Endodermal cell (in vitro differentiated cells): ENCODE data around the gene DHRS4. TPM values are rescaled to one million over a fixed set of nuclear protein-coding genes. Genes with fewer than 3 reads are reported as not detected.
"Not testable (repeated sequence)": the region's sequence is repeated elsewhere in the genome, so short reads cannot be mapped to it uniquely, and the experiment has no call there.

Source experiments
- DNase-seq: peaks from one replicate; pipeline ENCODE4 v3.0.0-alpha.2; 2017
- H3K27ac ChIP-seq: 2 replicates; pipeline ENCODE4 v1.5.1; 2013; ENCODE audit warnings: mild to moderate bottlenecking, low read depth, low read length, moderate library complexity
- H3K27me3 ChIP-seq: 2 replicates; pipeline ENCODE4 v1.6.1; 2013; ENCODE audit warnings: mild to moderate bottlenecking, low read length, moderate library complexity; ENCODE audit not compliant: insufficient read depth, control insufficient read depth, poor library complexity, severe bottlenecking
- H3K36me3 ChIP-seq: 2 replicates; pipeline ENCODE4 v1.7.0; 2013; ENCODE audit warnings: mild to moderate bottlenecking, low read length, moderate library complexity; ENCODE audit not compliant: control insufficient read depth, insufficient read depth
- H3K4me1 ChIP-seq: one replicate; pipeline ENCODE4 v1.7.0; 2013; ENCODE audit warnings: low read length; ENCODE audit not compliant: control insufficient read depth, insufficient read depth
- H3K4me3 ChIP-seq: 2 replicates; pipeline ENCODE4 v1.5.1; 2013; ENCODE audit warnings: mild to moderate bottlenecking, low read length, moderate library complexity
- H3K9ac ChIP-seq: 2 replicates; pipeline ENCODE4 v1.6.1; 2013; ENCODE audit warnings: mild to moderate bottlenecking, low read length, moderate library complexity; ENCODE audit not compliant: poor library complexity, severe bottlenecking; ENCODE audit errors: extremely low read depth
- H3K9me3 ChIP-seq: 2 replicates; pipeline ENCODE4 v1.6.1; 2013; ENCODE audit warnings: mild to moderate bottlenecking, low read length, moderate library complexity; ENCODE audit not compliant: control insufficient read depth
- H3K27ac Mint-ChIP-seq: 2 replicates; pipeline ENCODE4 v1.8.0; 2020; ENCODE audit warnings: mixed read lengths
- H3K27me3 Mint-ChIP-seq: 2 replicates; pipeline ENCODE4 v1.8.0; 2021; ENCODE audit warnings: mild to moderate bottlenecking, mixed read lengths; ENCODE audit not compliant: insufficient read depth
- H3K36me3 Mint-ChIP-seq: 2 replicates; pipeline ENCODE4 v1.8.0; 2020; ENCODE audit warnings: low read depth, mixed read lengths
- H3K4me1 Mint-ChIP-seq: 2 replicates; pipeline ENCODE4 v1.8.0; 2020; ENCODE audit warnings: mixed read lengths
- H3K4me3 Mint-ChIP-seq: 2 replicates; pipeline ENCODE4 v1.8.0; 2020; ENCODE audit warnings: mild to moderate bottlenecking, moderate library complexity, mixed read lengths
- H3K9me3 Mint-ChIP-seq: 2 replicates; pipeline ENCODE4 v1.8.0; 2020; ENCODE audit warnings: mild to moderate bottlenecking, mixed read lengths
- WGBS, 2 experiments: methylation state at CpG; one replicate each; pipeline versions ENCODE4 v1.1.5 to v1.1.7; 2013; ENCODE audit warnings: missing lambda C conversion rate in 2 of 2, mixed read lengths in 1 of 2; ENCODE audit not compliant: insufficient coverage in 1 of 2, insufficient read length in 1 of 2; 5-methylcytosine and 5-hydroxymethylcytosine counted together
- total RNA-seq, 2 donors: library from RNA; stranded (reverse); fragmentation: NEBNext Ultra II Directional in 1 of 2; extraction: Animal tissue kit (Norgen Biotek cat#: 25700) in 1 of 2; gene quantifications; 2 replicates in 1 of 2; 3 replicates in 1 of 2; pipeline ENCODE4 v1.2.1, GENCODE V29; 2021
- TF ChIP-seq, protein P1 (sequence below): fragments of 200-600 bp; sonication (generic); conservative IDR thresholded peaks from 2 replicates; pipeline ENCODE4 v1.5.0; 2021; ENCODE audit warnings: antibody characterized with exemption, mild to moderate bottlenecking

The DHRS4 gene
- total RNA-seq, 2 donors from 2014 or later, result 18.3 to 20.9 TPM

DNA sequence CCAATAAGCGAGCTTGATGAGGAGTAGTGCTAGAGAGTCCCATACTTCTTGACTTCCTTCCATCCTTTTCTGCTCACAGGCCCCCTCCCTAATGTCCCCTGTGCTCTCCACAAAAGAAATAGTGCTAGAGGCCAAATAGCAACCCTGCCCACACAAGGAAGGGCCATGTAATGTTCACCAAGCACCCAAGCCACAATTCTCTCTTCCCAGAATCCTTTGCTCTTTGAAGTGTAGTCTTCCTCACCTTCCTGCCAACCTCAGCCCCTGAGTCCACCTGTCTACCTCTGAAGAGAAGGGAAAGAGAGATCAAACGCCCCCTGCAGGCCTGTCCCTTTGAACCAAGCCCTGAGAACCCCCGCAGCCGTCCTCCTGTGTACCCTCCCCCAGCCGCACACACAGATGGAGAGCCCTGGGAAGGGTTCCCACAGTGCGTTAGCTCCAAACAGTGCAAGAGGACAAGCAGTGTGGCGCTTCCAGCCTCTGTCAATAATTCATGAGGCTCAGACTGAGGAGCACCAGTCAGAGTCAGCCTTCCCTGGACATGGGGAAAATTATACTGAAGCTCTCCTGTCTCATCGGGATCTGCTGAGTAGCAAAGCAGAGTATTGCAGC lies 1.9 kb upstream of the DHRS4 start:
- Histone ChIP-seq H3K4me3 (no peak overlapping the region), H3K9me3 (peaks cover 26% of the 10 kb centered on the region), H3K27ac (no peak overlapping the region), H3K36me3 (no peaks in the 10 kb centered on the region), H3K4me1 (no peaks in the 10 kb centered on the region), H3K9ac (no peak overlapping the region), H3K27me3 (no peaks in the 10 kb centered on the region)
- Mint-ChIP-seq H3K9me3 (peaks cover 29% of the 10 kb centered on the region), H3K4me3 (no peak overlapping the region), H3K27me3 (peaks cover 12% of the 10 kb centered on the region), H3K36me3 (peaks cover 15% of the 10 kb centered on the region), H3K4me1 (peaks cover 12% of the 10 kb centered on the region), H3K27ac (no peak overlapping the region)
- 83 to 89% methylated on average over 3 to 8 of the region's 8 CpGs for WGBS, 2 experiments
- TF ChIP-seq, protein P1, sequence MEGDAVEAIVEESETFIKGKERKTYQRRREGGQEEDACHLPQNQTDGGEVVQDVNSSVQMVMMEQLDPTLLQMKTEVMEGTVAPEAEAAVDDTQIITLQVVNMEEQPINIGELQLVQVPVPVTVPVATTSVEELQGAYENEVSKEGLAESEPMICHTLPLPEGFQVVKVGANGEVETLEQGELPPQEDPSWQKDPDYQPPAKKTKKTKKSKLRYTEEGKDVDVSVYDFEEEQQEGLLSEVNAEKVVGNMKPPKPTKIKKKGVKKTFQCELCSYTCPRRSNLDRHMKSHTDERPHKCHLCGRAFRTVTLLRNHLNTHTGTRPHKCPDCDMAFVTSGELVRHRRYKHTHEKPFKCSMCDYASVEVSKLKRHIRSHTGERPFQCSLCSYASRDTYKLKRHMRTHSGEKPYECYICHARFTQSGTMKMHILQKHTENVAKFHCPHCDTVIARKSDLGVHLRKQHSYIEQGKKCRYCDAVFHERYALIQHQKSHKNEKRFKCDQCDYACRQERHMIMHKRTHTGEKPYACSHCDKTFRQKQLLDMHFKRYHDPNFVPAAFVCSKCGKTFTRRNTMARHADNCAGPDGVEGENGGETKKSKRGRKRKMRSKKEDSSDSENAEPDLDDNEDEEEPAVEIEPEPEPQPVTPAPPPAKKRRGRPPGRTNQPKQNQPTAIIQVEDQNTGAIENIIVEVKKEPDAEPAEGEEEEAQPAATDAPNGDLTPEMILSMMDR, result peak; percentile 53
- peak; percentile 67 for DNase-seq

DNA sequence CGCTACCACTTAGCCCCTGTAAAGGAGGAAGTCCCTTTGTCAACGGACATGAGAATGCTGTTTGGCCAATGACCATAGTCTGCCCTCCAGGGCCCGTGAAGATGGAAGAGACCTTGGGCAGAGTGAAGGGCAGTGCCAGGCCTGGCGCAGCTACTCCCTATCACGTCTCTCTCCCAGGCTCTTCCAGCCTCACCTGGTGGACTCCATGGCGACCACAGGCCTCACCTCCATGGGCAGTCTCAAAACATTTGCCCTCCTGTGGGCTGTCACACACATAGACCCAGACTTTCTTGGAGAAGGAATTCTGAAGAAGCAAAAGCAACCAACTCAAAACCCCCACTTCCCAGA lies 480 bp upstream of the DHRS4 start:
- peaks cover 25% of the 10 kb centered on the region for H3K9me3 Mint-ChIP-seq
- H3K27ac ChIP-seq, H3K4me1 ChIP-seq, DNase-seq, H3K36me3 ChIP-seq, H3K27me3 ChIP-seq, H3K27me3 Mint-ChIP-seq: not testable (repeated sequence)
- peak overlapping the region; percentile 42 for H3K9ac ChIP-seq
- H3K4me1 Mint-ChIP-seq, result peaks cover 12% of the 10 kb centered on the region
- 81 to 88% methylated on average over 5 to 6 of the region's 6 CpGs for WGBS, 2 experiments
- peak overlapping the region; percentile 91 for H3K4me3 ChIP-seq
- H3K4me3 Mint-ChIP-seq, result peak overlapping the region; percentile 98
- H3K9me3 ChIP-seq, result peaks cover 25% of the 10 kb centered on the region
- peaks cover 21% of the 10 kb centered on the region for H3K36me3 Mint-ChIP-seq
- H3K27ac Mint-ChIP-seq, result peak overlapping the region; percentile 39

- TF ChIP-seq, protein P1, result peak; percentile 6
- not testable (repeated sequence) for H3K36me3 ChIP-seq, DNase-seq, H3K27me3 ChIP-seq, H3K4me1 ChIP-seq, H3K27me3 Mint-ChIP-seq, H3K27ac ChIP-seq, H3K9ac ChIP-seq
- 0 to 13% methylated on average over 4 to 5 of the region's 6 CpGs for WGBS, 2 experiments
- H3K4me3 ChIP-seq, result peak overlapping the region; percentile 91
- Mint-ChIP-seq H3K36me3 (peaks cover 19% of the 10 kb centered on the region), H3K4me3 (peak overlapping the region; percentile 98), H3K4me1 (peaks cover 12% of the 10 kb centered on the region), H3K27ac (peak overlapping the region; percentile 97), H3K9me3 (peaks cover 15% of the 10 kb centered on the region)
- peaks cover 13% of the 10 kb centered on the region for H3K9me3 ChIP-seq
These were observed 677 bp downstream of the DHRS4 start for GRCh38 chr14:23954279-23954614.

DNA sequence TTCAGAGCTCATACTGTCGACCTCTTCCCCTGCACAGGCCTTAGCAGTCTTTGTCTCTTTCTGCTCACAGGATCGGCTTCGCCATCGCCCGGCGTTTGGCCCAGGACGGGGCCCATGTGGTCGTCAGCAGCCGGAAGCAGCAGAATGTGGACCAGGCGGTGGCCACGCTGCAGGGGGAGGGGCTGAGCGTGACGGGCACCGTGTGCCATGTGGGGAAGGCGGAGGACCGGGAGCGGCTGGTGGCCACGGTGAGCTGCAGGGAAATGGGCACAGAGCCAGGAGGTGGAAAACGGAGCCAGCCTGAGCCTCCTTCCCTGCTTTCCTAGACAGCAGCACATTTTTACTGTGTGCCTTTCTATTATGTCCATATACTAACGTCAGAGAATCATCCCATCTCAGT lies 1.4 kb downstream of the DHRS4 start:
- H3K36me3 ChIP-seq, H3K27me3 ChIP-seq, H3K27ac Mint-ChIP-seq, H3K27me3 Mint-ChIP-seq, H3K4me3 Mint-ChIP-seq, H3K9ac ChIP-seq, H3K9me3 ChIP-seq, H3K27ac ChIP-seq, H3K4me1 ChIP-seq, DNase-seq, H3K4me3 ChIP-seq: not testable (repeated sequence)
- WGBS, 2 experiments, result 95% methylated on average over 19 of the region's 20 CpGs; no CpG with 5 or more reads in 1 of the 2 experiments
- Mint-ChIP-seq H3K9me3 (peaks cover 12% of the 10 kb centered on the region), H3K4me1 (peaks cover 12% of the 10 kb centered on the region), H3K36me3 (peaks cover 19% of the 10 kb centered on the region)

DNA sequence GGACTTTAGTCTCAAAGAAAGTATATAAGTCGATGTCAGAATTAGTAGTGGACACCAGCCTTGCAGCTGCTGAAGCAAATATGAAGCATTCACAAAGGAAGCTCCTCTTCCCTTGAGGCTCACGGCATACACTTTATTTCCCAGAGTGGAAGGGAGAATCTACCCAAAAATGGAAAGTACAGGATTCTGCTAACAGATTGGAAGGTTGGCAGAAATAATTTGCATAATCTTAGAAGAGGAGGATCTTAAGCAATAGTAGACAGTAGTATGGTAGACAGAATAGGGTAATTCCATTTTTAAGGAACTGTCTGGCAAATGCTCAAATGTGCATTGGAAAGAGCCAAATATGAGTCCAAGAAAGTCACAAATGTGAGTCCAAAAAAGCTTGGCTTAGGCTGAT lies 2.2 kb downstream of the DHRS4 start:
- Mint-ChIP-seq H3K36me3 (peaks cover 19% of the 10 kb centered on the region), H3K4me1 (peaks cover 12% of the 10 kb centered on the region)
- not testable (repeated sequence) for H3K27me3 ChIP-seq, H3K9me3 Mint-ChIP-seq, H3K4me1 ChIP-seq, DNase-seq, H3K27me3 Mint-ChIP-seq, H3K9me3 ChIP-seq, H3K27ac Mint-ChIP-seq, H3K4me3 ChIP-seq, H3K27ac ChIP-seq, H3K36me3 ChIP-seq, H3K4me3 Mint-ChIP-seq, H3K9ac ChIP-seq
- 88 to 100% methylated on average over 2 of the region's 2 CpGs for WGBS, 2 experiments

DNA sequence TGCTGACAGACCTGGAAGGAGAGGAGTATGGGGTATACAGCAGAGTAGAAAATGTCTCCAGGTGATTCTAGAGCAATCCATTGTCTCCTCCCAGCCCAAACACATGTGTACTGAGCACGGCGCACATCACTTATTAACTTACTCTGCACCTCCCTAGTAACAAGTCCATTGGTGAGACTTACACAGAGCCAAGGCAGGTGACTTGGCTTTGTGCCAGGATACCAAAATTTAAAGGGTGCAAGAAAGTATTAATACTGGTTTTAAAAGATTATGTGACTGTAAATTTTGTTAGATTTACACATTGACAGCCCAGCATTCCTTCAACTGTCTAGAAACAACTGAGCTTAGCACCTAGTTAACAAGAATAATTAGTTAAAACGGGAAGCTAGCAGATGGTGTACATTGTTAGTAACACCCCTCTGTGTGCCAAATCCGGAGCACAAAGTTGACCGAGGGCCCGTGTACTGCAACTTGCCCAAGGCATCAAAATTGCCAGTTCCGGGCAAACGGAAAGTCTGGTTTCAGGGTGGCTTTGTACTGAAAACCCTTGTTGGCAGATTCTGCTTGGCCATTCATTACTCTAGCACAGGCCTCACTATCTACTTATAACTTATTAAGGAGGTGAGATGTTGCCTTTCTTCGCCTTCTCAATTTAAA lies 4.5 kb downstream of the DHRS4 start:
- H3K36me3 Mint-ChIP-seq, result peaks cover 12% of the 10 kb centered on the region
- not testable (repeated sequence) for H3K4me3 ChIP-seq, H3K4me3 Mint-ChIP-seq, H3K9me3 Mint-ChIP-seq, H3K9ac ChIP-seq, H3K36me3 ChIP-seq, H3K27me3 Mint-ChIP-seq, H3K4me1 ChIP-seq, H3K9me3 ChIP-seq, H3K4me1 Mint-ChIP-seq, DNase-seq, H3K27ac Mint-ChIP-seq, H3K27ac ChIP-seq, H3K27me3 ChIP-seq
- WGBS, 2 experiments, result 87 to 92% methylated on average over 3 to 8 of the region's 9 CpGs
